ENCODE measurements around the gene CA5B.

- TF ChIP-seq CTCF (conservative IDR thresholded peaks at IDR 0.05), result no peak
- no peak for TF ChIP-seq ZFX (IDR thresholded peaks at IDR 0.05)
Measured at GRCh38 chrX:15719324-15719968, 18.6 kb upstream of the CA5B start.
